Right ventricle myocardium superior (tissue), 1 donor: ENCODE data around the gene EIF4A2. TPM values are rescaled to one million over a fixed set of nuclear protein-coding genes. Genes with fewer than 3 reads are reported as not detected.

Source experiments
- ATAC-seq: fragments of 200-7000 bp; cut with Tn5 transposase; one replicate; pipeline ENCODE4 v1.9.1; 2020; ENCODE audit warnings: mild to moderate bottlenecking; ENCODE audit not compliant: poor library complexity
- DNase-seq: peaks from one replicate; pipeline ENCODE4 v3.0.0-alpha.2; 2020
- intact Hi-C: fragments of 100-400 bp; cut with DNase I; formaldehyde crosslinking; loops from one replicate; pipeline ENCODE4 v1.11.2; 2022
- long read RNA-seq: library from polyadenylated mRNA; unstranded; transcript quantifications from one replicate; pipeline ENCODE4 v2.0.0, GENCODE V29; 2021
- total RNA-seq: library from RNA; stranded (reverse); fragmentation: NEBNext Ultra II Directional; extraction: Animal tissue kit (Norgen Biotek cat#: 25700); gene quantifications from one replicate; pipeline ENCODE4 v1.2.1, GENCODE V29; 2021
- donor health status: DM: no; HTN: yes; CAD: no; lungs with severe emphysema.

EIF4A2 gene
- total RNA-seq = 415 TPM
- long read RNA-seq, transcript EIF4A2-201 (11 exons, 1,919 nt) = major isoform, 651 of 905 reads
- long read RNA-seq, transcript EIF4A2-205 (11 exons, 1,889 nt) = minor isoform, 175 of 905 reads
- long read RNA-seq, partial matches to known transcripts = 39 of 905 reads
- long read RNA-seq, other reads (novel, unspliced or antisense) = 31 of 905 reads

DNA sequence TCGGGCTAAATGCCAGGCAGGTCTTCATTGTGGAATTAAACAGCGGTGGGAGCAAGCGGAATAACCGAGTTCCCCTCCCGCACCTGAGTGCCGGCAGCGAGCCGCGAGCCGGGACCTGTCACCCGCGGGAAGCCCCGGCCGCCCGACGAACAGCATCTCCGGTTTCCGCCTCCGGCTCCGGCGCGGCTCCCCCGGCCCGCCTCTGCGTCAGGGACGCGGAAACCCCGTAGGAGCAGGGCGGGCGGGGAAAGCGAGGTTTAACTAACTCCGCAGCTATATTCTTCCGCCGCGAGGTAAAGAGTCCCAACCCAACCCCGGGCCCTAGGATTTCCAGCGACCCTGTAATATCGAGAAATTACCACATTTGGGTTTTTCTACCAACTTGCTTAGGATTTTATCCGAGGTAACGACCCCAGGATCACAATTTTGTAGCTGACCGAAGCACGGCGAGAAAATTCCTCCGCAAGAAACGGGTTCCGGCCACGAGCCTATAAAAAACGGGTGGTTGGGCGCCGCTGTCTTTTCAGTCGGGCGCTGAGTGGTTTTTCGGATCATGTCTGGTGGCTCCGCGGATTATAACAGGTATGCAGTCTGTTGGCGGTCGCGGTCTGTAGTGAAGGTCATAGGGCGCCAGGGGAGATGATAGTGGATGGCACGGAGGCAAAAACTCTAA is at the start of gene EIF4A2:
TSS of gene EIF4A2 (plus strand) at position 520 of the 673 bp plus-strand sequence. CDS start at position 554, 34 bp downstream.
- peak; percentile 91 for ATAC-seq
- intact Hi-C loops = no loop called here
- peak; percentile 93 for DNase-seq

DNA sequence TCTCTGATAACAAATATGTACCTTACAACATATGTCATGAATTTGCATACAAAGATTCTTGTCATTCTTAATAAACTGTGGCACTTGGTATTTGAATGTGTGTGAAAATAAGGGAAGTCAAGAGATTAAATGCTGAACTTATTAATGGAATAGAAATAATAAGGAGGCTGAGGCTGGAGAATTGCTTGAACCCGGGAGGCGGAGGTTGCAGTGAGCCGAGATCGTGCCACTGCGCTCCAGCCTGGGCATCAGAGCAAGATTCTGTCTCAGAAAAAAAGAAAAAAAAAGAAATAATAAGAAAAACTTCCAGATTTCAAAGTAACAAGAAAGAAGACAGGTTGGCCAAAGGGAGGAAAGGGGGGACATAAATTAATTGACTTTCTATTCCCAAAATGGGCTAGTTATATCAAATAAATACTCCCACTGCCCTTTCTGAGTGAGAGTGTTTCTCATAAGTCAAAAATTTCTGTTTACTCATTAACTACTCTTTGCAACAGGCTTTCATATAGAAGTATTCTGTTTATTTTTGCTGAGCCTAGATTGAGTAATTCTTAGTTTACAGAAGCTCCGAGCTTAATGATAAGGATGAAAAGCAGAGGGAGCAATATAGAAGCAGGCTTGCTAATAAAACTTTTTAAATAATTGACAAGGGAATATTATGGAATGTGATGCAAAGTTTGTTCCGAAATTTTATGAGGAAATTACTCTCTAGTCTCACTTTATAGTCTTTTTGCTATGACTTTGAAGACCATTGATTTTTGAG is 40.6 kb upstream of the EIF4A2 start:
- intact Hi-C loops = no loop called here
- ATAC-seq = no peak
- no peak for DNase-seq

DNA sequence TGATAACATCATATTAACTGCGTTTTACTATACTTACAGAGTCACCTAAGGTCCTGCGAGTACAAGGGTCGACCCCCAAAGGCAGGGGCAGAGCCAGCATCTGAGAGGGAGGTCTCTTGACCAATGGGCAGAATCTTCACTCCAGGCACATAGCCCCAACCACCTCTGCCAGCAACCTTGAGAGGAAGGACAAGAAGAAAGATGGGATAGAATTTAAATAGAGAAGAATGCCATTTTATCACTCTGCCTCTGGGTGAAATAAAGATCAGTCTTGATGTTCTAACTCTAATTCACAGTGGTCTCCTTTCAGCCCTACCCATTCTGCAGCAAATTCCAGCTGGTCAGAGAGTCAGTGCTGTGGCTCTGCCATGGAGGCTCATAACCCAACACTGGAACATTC is 39.7 kb upstream of the EIF4A2 start:
- DNase-seq (no peak), ATAC-seq (no peak)
- intact Hi-C loops = no loop called here

DNA sequence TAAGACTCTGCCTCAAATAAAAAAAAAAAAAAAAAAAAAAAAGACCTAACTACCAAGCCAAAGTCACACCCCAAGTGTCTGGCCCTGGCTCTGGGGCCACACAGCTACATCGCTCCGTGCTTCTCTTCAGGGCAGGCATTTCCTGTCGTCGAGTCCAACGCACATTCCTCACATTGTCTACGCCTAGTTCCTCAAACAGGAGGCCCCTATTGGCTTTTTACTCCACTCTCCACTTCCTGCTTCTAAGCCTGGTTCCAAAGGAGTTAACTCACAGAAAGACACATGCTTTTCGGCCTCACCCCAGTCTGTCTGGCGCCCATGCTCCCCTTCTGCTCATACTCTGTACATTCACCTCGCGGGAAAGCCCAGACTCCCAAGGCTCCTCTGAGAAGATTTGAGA is 37.4 kb upstream of the EIF4A2 start:
- DNase-seq (peak; percentile 59), ATAC-seq (peak; percentile 80)
- intact Hi-C loops = no loop called here

DNA sequence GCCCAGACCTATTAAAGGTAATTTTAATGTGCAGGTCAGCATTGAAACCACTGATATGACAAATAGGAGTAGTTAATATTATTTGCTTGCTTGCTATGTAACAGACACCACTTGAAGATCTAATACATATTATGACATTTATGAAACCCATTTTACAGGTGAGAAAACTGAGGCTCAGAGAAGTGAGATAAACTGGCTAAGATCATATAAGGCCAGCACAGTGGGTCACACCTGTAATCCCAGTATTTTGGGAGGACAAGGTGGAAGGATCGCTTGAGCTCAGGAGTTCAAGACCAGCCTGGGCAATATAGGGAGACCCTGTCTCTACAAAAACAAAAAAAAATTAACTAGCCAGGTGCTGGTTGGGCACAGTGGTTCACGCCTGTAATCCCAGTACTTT is 33.1 kb upstream of the EIF4A2 start:
- intact Hi-C loops = no loop called here
- DNase-seq = no peak
- ATAC-seq = no peak

DNA sequence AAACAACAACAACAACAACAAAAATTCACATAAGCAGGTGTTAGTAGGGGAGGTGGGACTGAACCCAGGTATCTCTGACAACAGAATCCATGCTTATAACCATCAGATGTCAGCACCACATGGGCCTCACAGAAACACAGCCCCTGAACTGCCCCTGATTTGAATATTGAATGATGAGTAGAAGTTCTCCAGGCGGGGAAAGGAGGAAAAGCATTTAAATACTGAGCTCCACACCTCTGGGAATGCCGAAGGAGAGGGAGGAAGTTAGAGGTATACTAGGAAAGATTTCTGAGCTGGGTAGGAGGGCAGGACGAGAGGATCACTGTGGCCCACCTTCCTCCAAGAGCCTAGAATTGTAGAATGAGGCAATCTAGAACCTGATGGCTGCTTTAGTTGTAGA is 31.9 kb upstream of the EIF4A2 start:
- no peak for DNase-seq
- ATAC-seq = no peak
- intact Hi-C loops = no loop called here

DNA sequence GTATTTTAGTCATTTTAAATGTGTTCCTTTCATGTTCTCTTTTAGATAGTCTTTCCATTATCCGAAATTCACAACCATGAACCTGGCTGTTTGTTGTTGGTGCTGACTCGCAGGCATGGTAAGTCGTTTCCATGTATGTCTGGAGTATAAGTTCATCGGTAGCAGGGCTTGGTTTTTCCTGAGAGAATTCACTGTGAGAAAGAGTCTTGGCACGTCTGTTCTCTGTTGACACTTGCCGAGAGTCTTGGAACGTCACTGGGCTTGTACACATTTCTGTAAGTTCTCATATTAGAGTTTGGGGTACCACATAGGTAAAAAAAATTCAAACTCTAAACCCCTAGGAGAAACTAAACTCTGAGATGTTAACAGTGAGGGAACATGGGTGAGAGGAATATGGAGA is 29.4 kb upstream of the EIF4A2 start:
- DNase-seq (no peak), ATAC-seq (no peak)
- intact Hi-C loops = no loop called here

DNA sequence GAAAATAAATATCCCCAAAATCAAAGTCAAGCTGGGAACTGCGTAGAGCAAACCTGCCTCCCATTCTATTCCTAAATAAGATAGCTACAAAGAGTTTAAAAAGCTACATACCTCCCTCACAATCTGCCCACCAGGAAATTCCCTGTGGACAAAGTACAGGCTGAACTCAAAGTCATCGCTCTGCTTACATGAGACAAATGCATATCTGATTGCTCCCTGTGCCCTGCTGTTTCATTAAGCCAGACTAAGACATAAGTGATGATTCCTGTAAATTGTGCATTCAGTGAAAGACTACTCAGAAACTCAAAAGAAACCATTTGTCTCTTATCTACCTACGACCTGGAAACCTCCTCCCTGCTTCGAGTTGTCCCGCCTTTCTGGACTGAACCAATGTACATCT is 28.5 kb upstream of the EIF4A2 start:
- intact Hi-C loops = no loop called here
- DNase-seq (no peak), ATAC-seq (no peak)

DNA sequence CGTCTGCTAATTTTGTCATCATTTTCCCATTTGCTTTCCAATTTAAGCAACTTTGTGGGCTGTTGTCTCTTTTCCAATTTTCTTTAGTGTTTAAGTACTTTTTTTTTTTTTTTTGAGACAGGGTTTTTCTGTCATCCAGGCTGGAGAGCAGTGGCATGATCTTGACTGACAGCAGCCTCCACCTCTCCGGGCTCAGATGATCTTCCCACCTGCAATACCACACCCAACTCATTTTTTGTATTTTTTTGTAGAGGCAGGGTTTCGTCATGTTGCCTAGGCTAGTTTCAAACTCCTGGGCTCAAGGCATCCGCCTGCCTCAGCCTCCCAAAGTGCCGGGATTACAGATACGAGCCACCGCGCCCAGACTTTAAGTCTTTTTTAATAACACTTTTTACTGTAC is 26.2 kb upstream of the EIF4A2 start:
- intact Hi-C loops = no loop called here
- ATAC-seq (no peak), DNase-seq (no peak)

DNA sequence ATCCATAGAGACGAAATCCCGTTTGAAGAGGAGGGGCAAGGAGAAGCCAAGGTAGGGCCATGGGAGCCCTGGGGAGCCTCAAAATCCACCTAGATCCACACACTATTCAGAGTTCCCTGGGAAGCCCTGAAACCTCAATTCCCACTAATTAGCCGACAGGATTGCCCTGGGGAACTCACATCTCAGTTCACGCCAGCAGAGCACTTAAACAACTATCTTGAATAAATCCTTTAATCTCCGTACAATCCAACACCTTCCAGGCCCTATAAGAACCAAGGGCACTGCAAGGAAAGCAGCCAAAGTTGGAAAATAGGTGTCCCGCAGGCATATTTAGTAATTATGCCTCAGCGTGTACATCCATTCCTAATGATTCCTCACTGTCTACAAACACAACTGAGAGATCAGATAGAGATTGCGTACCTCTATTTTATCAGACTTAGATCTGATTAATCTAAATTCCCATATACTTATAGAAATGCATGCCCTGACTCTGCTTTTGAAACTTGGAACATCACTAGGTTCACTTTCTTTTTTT is 25.6 kb upstream of the EIF4A2 start:
- ATAC-seq (no peak), DNase-seq (no peak)
- intact Hi-C loops = no loop called here

DNA sequence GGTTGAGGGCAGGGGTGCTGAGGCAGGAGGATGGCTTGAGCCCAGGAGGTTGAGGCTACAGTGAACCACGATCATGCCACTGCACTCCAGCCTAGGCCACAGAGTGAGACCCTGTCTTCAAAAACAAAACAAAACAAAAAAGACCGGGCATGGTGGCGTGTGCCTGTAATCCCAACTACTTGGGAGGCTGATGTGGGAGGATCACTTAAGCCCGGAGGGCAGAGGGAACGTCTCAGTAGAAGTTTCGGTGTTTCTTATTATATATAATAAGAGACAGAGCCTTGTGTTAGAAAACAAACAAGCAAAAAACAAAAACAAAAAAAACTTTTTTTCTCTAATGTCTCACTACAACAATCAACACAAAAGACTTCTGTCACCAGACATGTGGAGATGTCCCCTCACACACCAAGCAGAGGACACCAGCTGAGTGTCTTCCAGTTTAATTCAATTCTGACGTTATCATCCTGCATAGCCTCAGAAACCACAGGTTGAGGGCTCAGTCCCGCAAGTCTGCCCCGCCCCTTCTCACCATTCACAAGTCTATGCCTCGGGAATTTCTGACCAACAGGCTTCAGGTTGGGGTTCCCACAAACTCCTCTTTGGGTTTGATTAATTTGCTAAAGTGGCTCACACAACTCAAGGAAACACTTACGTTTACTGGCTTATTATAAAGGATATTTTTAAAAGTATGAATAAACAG is 24.0 kb upstream of the EIF4A2 start:
- DNase-seq = no peak
- no peak for ATAC-seq
- intact Hi-C loops = no loop called here

DNA sequence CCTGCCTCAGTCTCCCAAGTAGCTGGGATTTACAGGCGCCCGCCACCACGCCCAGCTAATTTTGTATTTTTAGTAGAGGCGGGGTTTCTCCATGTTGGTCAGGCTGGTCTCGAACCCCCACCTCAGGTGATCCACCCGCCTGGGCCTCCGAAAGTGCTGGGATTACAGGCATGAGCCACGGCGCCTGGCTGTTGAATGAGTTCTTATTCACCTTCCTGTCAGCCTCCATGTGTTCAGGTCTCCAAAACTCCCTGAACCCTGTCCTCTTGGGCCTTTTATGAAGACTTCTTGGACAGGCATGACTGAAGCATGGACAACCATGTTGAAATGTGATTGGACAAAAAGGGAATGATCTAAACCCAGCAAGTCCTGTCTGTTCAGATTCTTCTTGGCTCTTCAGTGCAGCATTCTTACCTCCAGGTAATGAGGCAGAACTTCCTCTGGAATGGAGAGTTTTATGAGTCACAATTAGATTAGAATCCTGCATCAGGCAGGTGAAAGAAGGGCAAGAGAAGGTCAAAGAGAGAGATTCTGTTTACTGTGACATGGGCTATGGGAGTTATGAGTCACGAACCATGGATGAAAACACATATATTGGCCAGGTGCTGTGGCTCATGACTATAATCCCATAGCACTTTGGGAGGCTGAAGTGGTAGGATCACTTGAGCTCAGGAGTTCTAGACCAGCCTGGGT is 23.1 kb upstream of the EIF4A2 start:
- DNase-seq (no peak), ATAC-seq (no peak)
- intact Hi-C loops = no loop called here

DNA sequence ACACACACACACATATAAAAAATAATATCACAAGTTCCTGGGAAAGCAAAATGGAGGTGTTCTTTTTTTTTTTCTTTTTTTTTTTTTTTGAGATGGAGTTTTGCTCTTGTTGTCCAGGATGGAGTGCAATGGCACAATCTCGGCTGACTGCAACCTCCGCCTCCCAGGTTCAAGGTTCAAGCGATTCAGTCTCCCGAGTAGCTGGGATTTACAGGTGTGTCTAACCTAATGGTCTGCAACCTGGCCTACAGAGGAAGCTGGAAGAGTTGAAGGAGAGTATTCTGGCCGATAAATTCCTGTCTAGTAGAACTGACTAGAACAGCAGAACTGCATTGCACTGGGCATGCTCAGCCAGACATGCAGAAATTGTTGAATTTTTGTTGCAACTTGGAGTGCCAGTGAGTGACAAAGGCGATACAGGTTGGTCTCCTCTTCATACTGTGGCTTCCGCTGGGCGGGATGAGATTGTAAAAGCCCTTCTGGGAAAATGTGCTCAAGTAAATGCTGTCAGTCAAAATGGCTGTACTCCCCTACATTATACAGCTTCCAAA is 22.4 kb upstream of the EIF4A2 start:
- intact Hi-C loops = no loop called here
- DNase-seq (no peak), ATAC-seq (no peak)

DNA sequence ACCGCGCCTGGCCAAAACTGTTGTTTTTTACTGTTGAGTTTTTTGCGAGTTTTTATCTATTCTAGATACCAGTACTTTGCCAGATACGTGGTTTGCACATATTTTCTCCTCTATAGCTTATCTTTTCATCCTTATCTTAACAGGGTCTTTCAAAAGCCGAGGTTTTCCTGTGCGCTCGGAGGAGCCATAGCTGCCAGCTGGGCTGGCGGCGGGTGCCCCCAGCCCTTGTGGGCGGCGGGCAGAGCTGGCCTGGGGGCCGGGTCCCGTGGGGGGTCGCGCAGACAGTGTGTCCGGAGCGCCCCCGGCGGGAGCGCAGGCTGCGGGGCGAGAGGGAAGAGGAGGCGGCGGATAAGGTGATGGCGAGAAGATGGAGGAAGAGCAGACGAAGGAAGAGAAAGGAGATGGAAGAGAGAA is 11.1 kb upstream of the EIF4A2 start:
- DNase-seq (no peak), ATAC-seq (peak; percentile 68)
- intact Hi-C loops = no loop called here

DNA sequence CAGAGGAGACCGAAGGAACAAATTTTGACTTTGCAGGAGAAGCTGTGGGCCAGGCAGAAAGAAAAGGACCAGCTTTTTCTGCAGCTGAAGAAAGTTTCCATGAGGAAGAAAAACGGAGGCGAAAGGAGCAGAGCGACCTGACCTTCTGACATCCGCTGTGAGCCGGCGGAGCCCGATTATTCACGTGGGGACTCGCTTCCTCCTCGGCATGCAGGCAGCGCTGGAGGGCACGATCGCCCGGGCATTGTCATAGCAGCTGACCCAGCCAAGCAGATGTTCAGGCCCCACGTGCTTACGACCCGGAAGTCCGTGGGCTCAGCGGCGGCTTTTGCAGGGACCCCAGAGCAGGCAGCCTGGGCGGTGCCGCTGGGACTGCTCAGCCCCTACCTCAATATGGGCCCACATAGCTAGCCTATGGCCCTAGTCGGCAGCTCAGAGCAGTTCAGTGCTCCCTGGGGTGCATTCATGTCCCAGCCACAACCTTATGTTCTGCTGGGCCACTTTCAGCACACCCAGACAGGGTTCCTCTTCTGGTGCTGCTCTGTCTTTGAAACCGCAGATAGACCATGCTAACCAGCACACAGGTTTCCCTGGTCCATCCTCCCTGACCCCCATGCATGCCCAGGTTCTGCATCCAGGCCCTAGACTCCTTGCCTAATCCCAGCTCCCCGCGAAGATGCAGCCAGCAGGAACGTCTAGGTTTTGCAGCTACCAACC is 10.5 kb upstream of the EIF4A2 start:
- ATAC-seq = peak; percentile 91
- intact Hi-C loops = no loop called here
- peak; percentile 85 for DNase-seq

DNA sequence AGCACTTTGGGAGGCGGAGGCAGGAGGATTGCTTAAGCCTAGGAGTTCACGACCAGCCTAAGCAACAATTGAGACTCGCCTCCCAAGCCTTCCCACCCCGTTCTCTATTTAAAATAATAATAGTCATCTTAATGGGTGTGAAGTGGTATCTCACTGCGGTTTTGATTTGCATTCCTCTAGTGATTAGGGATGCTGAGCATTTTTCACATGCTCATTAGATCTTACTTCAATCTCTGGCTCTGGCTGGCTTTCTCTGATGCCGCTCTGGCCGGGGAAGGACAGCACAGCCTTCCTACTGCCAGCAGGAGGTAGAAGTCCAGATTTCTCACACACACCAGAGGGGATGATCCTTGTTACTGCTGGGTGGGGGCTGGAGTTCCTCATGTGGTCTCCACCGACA is 7.4 kb upstream of the EIF4A2 start:
- DNase-seq (no peak), ATAC-seq (no peak)
- intact Hi-C loops = no loop called here

DNA sequence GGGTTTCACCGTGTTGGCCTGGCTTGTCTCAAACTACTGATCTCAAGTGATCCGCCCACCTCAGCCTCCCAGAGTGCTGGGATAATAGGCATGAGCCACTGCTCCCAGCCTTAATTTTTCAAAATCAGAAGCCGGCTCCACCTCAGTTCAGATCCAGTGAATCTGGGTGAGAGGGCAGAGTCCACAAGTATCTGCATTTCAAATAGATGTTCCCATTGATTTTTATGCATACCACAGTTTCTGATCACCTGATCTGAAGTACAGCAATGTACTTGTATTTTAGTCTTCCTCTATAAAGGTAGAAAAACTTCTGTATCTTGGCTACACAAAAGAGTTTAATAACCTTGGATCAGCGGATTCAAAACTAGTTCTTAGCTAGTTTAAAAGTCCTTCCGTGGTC is 4.2 kb upstream of the EIF4A2 start:
- ATAC-seq (no peak), DNase-seq (no peak)
- intact Hi-C loops = no loop called here

DNA sequence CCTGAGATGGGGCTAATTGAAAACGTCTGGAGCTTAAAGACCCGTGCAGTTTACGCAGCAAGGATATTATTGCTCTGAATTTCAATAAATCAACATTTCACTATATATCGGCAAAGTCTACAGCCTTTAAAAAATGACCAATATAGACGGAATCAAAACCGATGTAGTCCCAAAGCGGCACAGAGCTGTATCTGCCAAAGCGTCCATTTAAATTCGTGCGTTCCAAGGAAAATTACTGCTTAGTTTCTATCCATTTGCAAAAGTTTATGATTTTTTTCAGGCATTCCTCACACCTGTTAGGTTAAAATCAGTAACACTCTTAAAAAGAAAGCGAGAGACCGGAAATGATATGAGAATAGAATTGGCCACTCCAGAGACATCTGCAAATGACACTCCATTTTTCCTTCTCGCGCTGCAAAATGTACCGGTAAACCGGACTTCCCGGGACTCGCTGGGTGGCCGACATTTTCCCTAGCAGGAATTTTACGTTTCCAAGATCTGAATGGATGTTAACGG is 777 bp upstream of the EIF4A2 start:
- ATAC-seq = peak; percentile 19
- intact Hi-C loops = no loop called here
- DNase-seq = no peak
